GM03348 (cell line): ENCODE measurements around the gene PPWD1.
A peak's percentile ranks its signal among the peaks of the same experiment; 100 is the strongest.

Experiments used
- DNase-seq: peaks from one replicate; pipeline ENCODE4 v3.0.0; 2012; ENCODE audit warnings: low spot score

Gene PPWD1

GRCh38 chr5:65624025-65624570 lies 61.0 kb downstream of the PPWD1 start, which contains the start of gene TRIM23:
TRIM23 (minus strand) TSS chr5:65624333; CDS start chr5:65624274, 59 bp downstream.
- DNase-seq = peak; percentile 95

GRCh38 chr5:65624571-65625555 lies 61.8 kb downstream of the PPWD1 start, which contains the start of the genes SHLD3 and TRAPPC13:
SHLD3 (plus strand) TSS chr5:65625027; CDS start chr5:65629588, 4,561 bp downstream.
TRAPPC13 (plus strand) TSS chr5:65625027; CDS start chr5:65625061, 34 bp downstream.
- DNase-seq = peak; percentile 83

GRCh38 chr5:65625743-65626142 lies 62.6 kb downstream of the PPWD1 start:
- DNase-seq = no peak

GRCh38 chr5:65630981-65631380 lies 67.9 kb downstream of the PPWD1 start:
- no peak for DNase-seq
